Liver (tissue), 9 donors: ENCODE data around the gene FADS2. TPM values are rescaled to one million over a fixed set of nuclear protein-coding genes. Genes with fewer than 3 reads are reported as not detected.
A peak's percentile ranks its signal among the peaks of the same experiment; 100 is the strongest.

Source experiments
- DNase-seq: peaks from one replicate; pipeline ENCODE4 v3.0.0-alpha.2; 2017; ENCODE audit warnings: low spot score
- H3K27ac ChIP-seq, 2 donors: one replicate each; pipeline ENCODE4 v1.7.0; 2013; ENCODE audit warnings: inconsistent platforms in 2 of 2, low read length in 2 of 2, control low read depth in 1 of 2, low read depth in 1 of 2, mild to moderate bottlenecking in 1 of 2
- H3K27me3 ChIP-seq, 4 donors: one replicate each; pipeline versions ENCODE4 v1.6.1 to v1.7.0; 2013; ENCODE audit warnings: low read length in 3 of 4, inconsistent platforms in 1 of 4, mild to moderate bottlenecking in 1 of 4, moderate library complexity in 1 of 4; ENCODE audit not compliant: control insufficient read depth in 4 of 4, insufficient read depth in 4 of 4
- H3K36me3 ChIP-seq, 4 donors: one replicate each; pipeline versions ENCODE4 v1.6.1 to v1.7.0; 2013; ENCODE audit warnings: low read length in 3 of 4, mild to moderate bottlenecking in 3 of 4, low read depth in 1 of 4, moderate library complexity in 1 of 4; ENCODE audit not compliant: control insufficient read depth in 4 of 4, insufficient read depth in 3 of 4
- H3K4me1 ChIP-seq, 4 donors: one replicate each; pipeline versions ENCODE4 v1.6.1 to v1.7.0; 2013; ENCODE audit warnings: low read length in 3 of 4, mild to moderate bottlenecking in 3 of 4, moderate library complexity in 1 of 4; ENCODE audit not compliant: control insufficient read depth in 4 of 4, insufficient read depth in 4 of 4
- H3K4me3 ChIP-seq, 3 donors: one replicate each; pipeline versions ENCODE4 v1.6.1 to v1.7.0; 2013; ENCODE audit warnings: low read length in 3 of 3, control low read depth in 1 of 3, low read depth in 1 of 3, mild to moderate bottlenecking in 1 of 3
- H3K9ac ChIP-seq, 2 donors: one replicate each; pipeline ENCODE4 v1.7.0; 2013; ENCODE audit warnings: low read length in 2 of 2, mild to moderate bottlenecking in 2 of 2, moderate library complexity in 2 of 2, control low read depth in 1 of 2, low read depth in 1 of 2
- H3K9me3 ChIP-seq, 4 donors: one replicate each; pipeline versions ENCODE4 v1.6.1 to v1.7.0; 2013; ENCODE audit warnings: low read length in 3 of 4; ENCODE audit not compliant: control insufficient read depth in 4 of 4
- FOXA1 ChIP-seq: IDR thresholded peaks from 2 replicates; pipeline ENCODE4 v1.6.1; 2016; ENCODE audit warnings: antibody characterized with exemption
- FOXA2 ChIP-seq: IDR thresholded peaks from 2 replicates; pipeline ENCODE4 v1.6.1; 2016; ENCODE audit warnings: antibody characterized with exemption
- GABPA ChIP-seq, 2 donors: IDR thresholded peaks in 1 of 2; conservative IDR thresholded peaks in 1 of 2; 2 replicates each; pipeline ENCODE4 v1.6.1; 2016; ENCODE audit warnings: antibody characterized with exemption in 2 of 2, mild to moderate bottlenecking in 1 of 2, moderate library complexity in 1 of 2
- JUND ChIP-seq, 2 donors: IDR thresholded peaks; 2 replicates each; pipeline ENCODE4 v1.6.1; 2016; ENCODE audit warnings: antibody characterized with exemption in 2 of 2
- RAD21 ChIP-seq, 2 donors: IDR thresholded peaks; 2 replicates each; pipeline ENCODE4 v1.6.1; 2016; ENCODE audit warnings: antibody characterized with exemption in 2 of 2, mild to moderate bottlenecking in 2 of 2
- RXRA ChIP-seq, 2 donors: IDR thresholded peaks; 2 replicates each; pipeline ENCODE4 v1.6.1; 2017 to 2018; ENCODE audit warnings: antibody characterized with exemption in 2 of 2, mild to moderate bottlenecking in 1 of 2
- WGBS: extraction: QIAGEN DNeasy Blood & Tissue Kit; methylation state at CpG from one replicate; pipeline ENCODE4 v1.1.7; 2013; 5-methylcytosine and 5-hydroxymethylcytosine counted together
- polyA plus RNA-seq, 2 donors: library from polyadenylated mRNA; stranded (reverse) in 1 of 2; unstranded in 1 of 2; fragments of 200-250 nt in 1 of 2; fragments of >200 nt in 1 of 2; fragmentation: Nextera tagmentation in 1 of 2; extraction: Ambion mirVana in 1 of 2; gene quantifications; one replicate each; pipeline versions ENCODE4 v1.2.1 to v1.2.3, GENCODE V29; 2013 to 2015
- total RNA-seq, 2 donors: library from RNA; depleted of rRNA; stranded (reverse); fragments of >200 nt; gene quantifications; one replicate each; pipeline ENCODE4 v1.2.3, GENCODE V29; 2014
- TF ChIP-seq, protein P1 (sequence below): fragments of 150-350 bp; IDR thresholded peaks from 2 replicates; pipeline ENCODE4 v1.5.1; 2017; ENCODE audit warnings: improper control_type of control experiment, low read depth, low read length; ENCODE audit not compliant: missing input control
- TF ChIP-seq, protein P2 (sequence below): IDR thresholded peaks from 2 replicates; pipeline ENCODE4 v1.6.1; 2016; ENCODE audit warnings: antibody characterized with exemption
- TF ChIP-seq, protein P3 (sequence below): IDR thresholded peaks from 2 replicates; pipeline ENCODE4 v1.6.1; 2016; ENCODE audit warnings: antibody characterized with exemption
- donor health status: healthy.
- donor health status: healthy.
- donor health status: healthy.
- donor health status: healthy.
- donor health status: healthy.

Gene FADS2
- total and polyA plus RNA-seq, 4 donors: 2.8 to 281 (median 84.9) TPM

DNA sequence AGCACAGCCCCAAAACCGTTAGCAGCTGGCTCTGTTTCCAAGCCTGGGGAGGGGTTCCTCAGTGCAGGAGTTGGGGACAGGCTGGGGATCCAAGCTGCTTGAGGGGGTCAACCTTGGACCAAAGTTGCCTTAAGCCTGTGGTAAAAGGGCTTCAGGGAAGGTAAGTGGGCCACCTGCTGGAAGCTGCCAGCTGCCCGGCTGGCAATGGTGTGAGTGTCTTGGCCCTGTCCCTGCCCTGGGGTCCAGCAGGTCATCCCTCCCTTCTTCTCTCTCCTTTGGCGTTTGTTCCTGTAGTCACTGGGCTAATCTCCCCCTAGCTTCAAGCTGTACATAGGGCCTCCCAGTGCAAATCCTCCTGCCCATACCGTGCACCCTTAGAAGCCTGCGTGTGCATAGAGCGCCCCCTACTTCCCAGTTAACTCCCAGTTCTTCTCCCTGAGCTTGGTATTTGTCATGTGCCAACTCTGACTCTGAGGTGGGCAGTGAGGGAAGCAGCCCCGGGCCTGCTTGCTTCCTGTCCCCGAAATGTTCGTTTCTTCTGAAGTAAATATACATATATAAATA is 40.1 kb upstream of the FADS2 start:
- no peak overlapping the region for H3K27ac ChIP-seq
- H3K4me1 ChIP-seq: peaks cover 0 to 8% (median 7%) of the 10 kb centered on the region in 4 donors
- H3K9me3 ChIP-seq: no peaks in the 10 kb centered on the region
- TF ChIP-seq, protein P1, sequence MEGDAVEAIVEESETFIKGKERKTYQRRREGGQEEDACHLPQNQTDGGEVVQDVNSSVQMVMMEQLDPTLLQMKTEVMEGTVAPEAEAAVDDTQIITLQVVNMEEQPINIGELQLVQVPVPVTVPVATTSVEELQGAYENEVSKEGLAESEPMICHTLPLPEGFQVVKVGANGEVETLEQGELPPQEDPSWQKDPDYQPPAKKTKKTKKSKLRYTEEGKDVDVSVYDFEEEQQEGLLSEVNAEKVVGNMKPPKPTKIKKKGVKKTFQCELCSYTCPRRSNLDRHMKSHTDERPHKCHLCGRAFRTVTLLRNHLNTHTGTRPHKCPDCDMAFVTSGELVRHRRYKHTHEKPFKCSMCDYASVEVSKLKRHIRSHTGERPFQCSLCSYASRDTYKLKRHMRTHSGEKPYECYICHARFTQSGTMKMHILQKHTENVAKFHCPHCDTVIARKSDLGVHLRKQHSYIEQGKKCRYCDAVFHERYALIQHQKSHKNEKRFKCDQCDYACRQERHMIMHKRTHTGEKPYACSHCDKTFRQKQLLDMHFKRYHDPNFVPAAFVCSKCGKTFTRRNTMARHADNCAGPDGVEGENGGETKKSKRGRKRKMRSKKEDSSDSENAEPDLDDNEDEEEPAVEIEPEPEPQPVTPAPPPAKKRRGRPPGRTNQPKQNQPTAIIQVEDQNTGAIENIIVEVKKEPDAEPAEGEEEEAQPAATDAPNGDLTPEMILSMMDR: peak; percentile 24
- TF ChIP-seq RXRA (IDR thresholded peaks at IDR 0.05) (no peak), GABPA (IDR thresholded peaks at IDR 0.05 in 1 of 2, conservative IDR thresholded peaks at IDR 0.05 in 1 of 2) (no peak), FOXA1 (no peak), RAD21 (IDR thresholded peaks at IDR 0.05) (peak; percentile 50 to 72)
- TF ChIP-seq, protein P2, sequence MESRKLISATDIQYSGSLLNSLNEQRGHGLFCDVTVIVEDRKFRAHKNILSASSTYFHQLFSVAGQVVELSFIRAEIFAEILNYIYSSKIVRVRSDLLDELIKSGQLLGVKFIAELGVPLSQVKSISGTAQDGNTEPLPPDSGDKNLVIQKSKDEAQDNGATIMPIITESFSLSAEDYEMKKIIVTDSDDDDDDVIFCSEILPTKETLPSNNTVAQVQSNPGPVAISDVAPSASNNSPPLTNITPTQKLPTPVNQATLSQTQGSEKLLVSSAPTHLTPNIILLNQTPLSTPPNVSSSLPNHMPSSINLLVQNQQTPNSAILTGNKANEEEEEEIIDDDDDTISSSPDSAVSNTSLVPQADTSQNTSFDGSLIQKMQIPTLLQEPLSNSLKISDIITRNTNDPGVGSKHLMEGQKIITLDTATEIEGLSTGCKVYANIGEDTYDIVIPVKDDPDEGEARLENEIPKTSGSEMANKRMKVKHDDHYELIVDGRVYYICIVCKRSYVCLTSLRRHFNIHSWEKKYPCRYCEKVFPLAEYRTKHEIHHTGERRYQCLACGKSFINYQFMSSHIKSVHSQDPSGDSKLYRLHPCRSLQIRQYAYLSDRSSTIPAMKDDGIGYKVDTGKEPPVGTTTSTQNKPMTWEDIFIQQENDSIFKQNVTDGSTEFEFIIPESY: no peak
- H3K9ac ChIP-seq: no peak overlapping the region
- DNase-seq: no peak
- WGBS: 64% methylated on average over 9 of the region's 9 CpGs
- no peak overlapping the region for H3K4me3 ChIP-seq
- peaks cover 15 to 69% (median 32%) of the 10 kb centered on the region in 4 donors for H3K36me3 ChIP-seq
- no peaks in the 10 kb centered on the region for H3K27me3 ChIP-seq

DNA sequence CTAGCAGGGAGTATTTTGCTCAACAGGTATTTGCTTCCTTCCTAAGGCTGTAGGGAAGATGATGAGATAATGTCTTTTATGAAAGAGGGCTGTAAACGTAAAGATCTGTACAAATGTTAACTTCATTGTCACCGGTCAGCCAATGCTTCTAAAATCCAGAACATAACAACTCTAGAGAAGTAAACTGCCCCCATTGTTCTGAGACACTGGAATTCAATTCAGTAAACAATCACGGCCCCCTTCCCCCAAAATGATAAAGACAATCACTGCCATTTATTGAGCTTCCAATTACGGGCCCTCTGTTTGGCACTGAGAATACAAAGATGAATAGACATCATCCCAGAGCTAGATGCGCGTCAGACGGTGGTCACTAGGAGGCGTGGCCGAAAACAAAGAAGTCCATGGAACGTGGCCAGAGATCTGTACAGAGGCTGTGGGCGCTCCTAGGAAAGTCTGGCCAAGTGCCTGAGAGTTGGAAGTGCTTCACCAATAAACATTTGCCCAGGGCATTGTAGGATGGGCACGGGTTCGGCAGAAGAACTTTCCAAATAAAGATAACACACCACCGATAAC is 36.3 kb upstream of the FADS2 start:
- Histone ChIP-seq H3K36me3 (peaks cover 10 to 33% (median 20%) of the 10 kb centered on the region in 4 donors), H3K9me3 (no peaks in the 10 kb centered on the region), H3K4me1 (peaks cover 0 to 16% (median 15%) of the 10 kb centered on the region in 4 donors), H3K27ac (peak overlapping the region; percentile 93 to 98), H3K9ac (peak overlapping the region; percentile 96 to 99), H3K4me3 (peak overlapping the region; percentile 71 to 98 (median 91)), H3K27me3 (no peaks in the 10 kb centered on the region)
- WGBS: 4% methylated on average over 14 of the region's 14 CpGs
- TF ChIP-seq, protein P3, sequence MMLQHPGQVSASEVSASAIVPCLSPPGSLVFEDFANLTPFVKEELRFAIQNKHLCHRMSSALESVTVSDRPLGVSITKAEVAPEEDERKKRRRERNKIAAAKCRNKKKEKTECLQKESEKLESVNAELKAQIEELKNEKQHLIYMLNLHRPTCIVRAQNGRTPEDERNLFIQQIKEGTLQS: no peak
- TF ChIP-seq, protein P2: no peak
- TF ChIP-seq RXRA (IDR thresholded peaks at IDR 0.05): no peak
- TF ChIP-seq, protein P1: no peak
- TF ChIP-seq FOXA2: no peak
- no peak for TF ChIP-seq JUND (IDR thresholded peaks at IDR 0.05)
- TF ChIP-seq GABPA (IDR thresholded peaks at IDR 0.05 in 1 of 2, conservative IDR thresholded peaks at IDR 0.05 in 1 of 2): no peak
- peak; percentile 65 for DNase-seq
